SU-DHL-6 (cell line): ENCODE results near the gene BMPR1B.

Experiments used
- H2AFZ ChIP-seq: fragments of 200-600 bp; sonication (generic); 2 replicates; pipeline ENCODE4 v1.6.1; 2014; ENCODE audit warnings: low read depth, mild to moderate bottlenecking, moderate library complexity, mixed read lengths, antibody characterized with exemption, low read length; ENCODE audit not compliant: severe bottlenecking
- H3F3A ChIP-seq: fragments of 200-600 bp; shearing (Covaris generic); 2 replicates; pipeline ENCODE4 v1.6.0; 2016; ENCODE audit warnings: antibody characterized with exemption, mild to moderate bottlenecking; ENCODE audit not compliant: insufficient read depth
- H3K27ac ChIP-seq: fragments of 200-600 bp; sonication (generic); 2 replicates; pipeline ENCODE4 v1.5.1; 2016; ENCODE audit warnings: low read depth, mild to moderate bottlenecking, low read length, moderate library complexity, mixed read lengths
- H3K27me3 ChIP-seq: fragments of 200-600 bp; sonication (generic), shearing (Covaris generic); 2 replicates; pipeline ENCODE4 v1.6.0; 2014; ENCODE audit warnings: mild to moderate bottlenecking, low read length
- H3K36me3 ChIP-seq: fragments of 200-600 bp; sonication (generic); 2 replicates; pipeline ENCODE4 v1.6.1; 2014; ENCODE audit warnings: mild to moderate bottlenecking, low read length, mixed read lengths
- H3K4me2 ChIP-seq: fragments of 300-600, 200-600 bp; shearing (Covaris generic), sonication (generic); 2 replicates; pipeline ENCODE4 v1.6.0; 2014; ENCODE audit warnings: low read length, low read depth, mild to moderate bottlenecking; ENCODE audit not compliant: poor library complexity, severe bottlenecking
- H3K4me3 ChIP-seq: fragments of 200-600 bp; sonication (generic); 2 replicates; pipeline ENCODE4 v1.5.1; 2014; ENCODE audit warnings: antibody characterized with exemption, low read length, mild to moderate bottlenecking, mixed read lengths; ENCODE audit not compliant: insufficient read depth, poor library complexity, severe bottlenecking
- H3K79me2 ChIP-seq: fragments of 200-600 bp; sonication (generic); 2 replicates; pipeline ENCODE4 v1.6.1; 2014; ENCODE audit warnings: mild to moderate bottlenecking, low read length, moderate library complexity; ENCODE audit not compliant: insufficient read depth
- H3K9ac ChIP-seq: fragments of 200-600 bp; sonication (generic); 2 replicates; pipeline ENCODE4 v1.7.0; 2014; ENCODE audit warnings: mild to moderate bottlenecking, low read length
- H3K9me2 ChIP-seq: fragments of 200-600 bp; sonication (generic); replicated peaks from 2 replicates; pipeline ENCODE4 v1.6.1; 2014; ENCODE audit warnings: low read length; ENCODE audit not compliant: insufficient read depth
- H3K9me3 ChIP-seq: fragments of 200-600 bp; sonication (generic); 2 replicates; pipeline ENCODE4 v1.6.1; 2014; ENCODE audit warnings: low read length, mixed read lengths; ENCODE audit not compliant: insufficient read depth
- H4K20me1 ChIP-seq: fragments of 200-600 bp; sonication (generic); 2 replicates; pipeline ENCODE4 v1.6.1; 2014; ENCODE audit warnings: low read depth, mild to moderate bottlenecking, antibody characterized with exemption, low read length, moderate library complexity, mixed read lengths
- CTCF ChIP-seq: fragments of 200-600 bp; sonication (generic); IDR thresholded peaks from one replicate; pipeline ENCODE4 v1.5.1; 2017; ENCODE audit warnings: antibody characterized with exemption, mild to moderate bottlenecking, low read length, moderate library complexity; ENCODE audit not compliant: insufficient read depth, poor library complexity, severe bottlenecking
- EZH2phosphoT487 ChIP-seq: fragments of 200-600 bp; sonication (generic), shearing (Covaris generic); conservative IDR thresholded peaks from 2 replicates; pipeline ENCODE4 v1.6.1; 2018; ENCODE audit warnings: mild to moderate bottlenecking, antibody characterized with exemption, low read length, moderate library complexity, mixed read lengths

Gene BMPR1B

GRCh38 chr4:94979621-94980020 lies 221.9 kb downstream of the BMPR1B start:
- no peaks in the 10 kb centered on the region for H3K36me3 ChIP-seq
- no peaks in the 10 kb centered on the region for H3K9me2 ChIP-seq
- no peak overlapping the region for H3K27ac ChIP-seq
- no peak for TF ChIP-seq EZH2phosphoT487
- TF ChIP-seq CTCF: no peak
- no peaks in the 10 kb centered on the region for H4K20me1 ChIP-seq
- no peaks in the 10 kb centered on the region for H3K79me2 ChIP-seq
- no peaks in the 10 kb centered on the region for H3K9me3 ChIP-seq
- no peak overlapping the region for H2AFZ ChIP-seq
- no peaks in the 10 kb centered on the region for H3F3A ChIP-seq
- no peaks in the 10 kb centered on the region for H3K27me3 ChIP-seq
- H3K9ac ChIP-seq: no peak overlapping the region
- no peak overlapping the region for H3K4me2 ChIP-seq
- H3K4me3 ChIP-seq: no peak overlapping the region

- Histone ChIP-seq H3K27ac (no peak overlapping the region), H3K9me2 (no peaks in the 10 kb centered on the region), H3K9ac (no peak overlapping the region), H3F3A (no peaks in the 10 kb centered on the region), H3K4me3 (no peak overlapping the region), H3K79me2 (no peaks in the 10 kb centered on the region), H3K27me3 (no peaks in the 10 kb centered on the region), H3K4me2 (no peak overlapping the region), H3K36me3 (no peaks in the 10 kb centered on the region), H4K20me1 (no peaks in the 10 kb centered on the region), H2AFZ (no peak overlapping the region), H3K9me3 (no peaks in the 10 kb centered on the region)
- no peak for TF ChIP-seq EZH2phosphoT487
These were observed 238.1 kb downstream of the BMPR1B start for GRCh38 chr4:94995684-94996394.

GRCh38 chr4:95000076-95000648 lies 242.4 kb downstream of the BMPR1B start:
- H3K4me3 ChIP-seq: no peak overlapping the region
- H3K9me2 ChIP-seq: no peaks in the 10 kb centered on the region
- no peaks in the 10 kb centered on the region for H4K20me1 ChIP-seq
- no peaks in the 10 kb centered on the region for H3K9me3 ChIP-seq
- no peak overlapping the region for H3K27ac ChIP-seq
- H3K27me3 ChIP-seq: no peaks in the 10 kb centered on the region
- H3K4me2 ChIP-seq: no peak overlapping the region
- no peaks in the 10 kb centered on the region for H3K79me2 ChIP-seq
- no peak overlapping the region for H2AFZ ChIP-seq
- TF ChIP-seq CTCF (no peak), EZH2phosphoT487 (no peak)
- H3K36me3 ChIP-seq: no peaks in the 10 kb centered on the region
- H3K9ac ChIP-seq: no peak overlapping the region
- no peaks in the 10 kb centered on the region for H3F3A ChIP-seq

- H2AFZ ChIP-seq: no peak overlapping the region
- no peaks in the 10 kb centered on the region for H3F3A ChIP-seq
- H4K20me1 ChIP-seq: no peaks in the 10 kb centered on the region
- no peaks in the 10 kb centered on the region for H3K9me2 ChIP-seq
- no peak overlapping the region for H3K9ac ChIP-seq
- no peaks in the 10 kb centered on the region for H3K9me3 ChIP-seq
- H3K79me2 ChIP-seq: no peaks in the 10 kb centered on the region
- no peak overlapping the region for H3K27ac ChIP-seq
- no peak for TF ChIP-seq EZH2phosphoT487
- no peak for TF ChIP-seq CTCF
- no peaks in the 10 kb centered on the region for H3K27me3 ChIP-seq
- no peaks in the 10 kb centered on the region for H3K36me3 ChIP-seq
- no peak overlapping the region for H3K4me2 ChIP-seq
- H3K4me3 ChIP-seq: no peak overlapping the region
These were observed 247.2 kb downstream of the BMPR1B start for GRCh38 chr4:95004912-95005311.
